NT2/D1 (cell line): ENCODE data around the gene PIK3C3.
"Not testable (repeated sequence)": the region's sequence is repeated elsewhere in the genome, so short reads cannot be mapped to it uniquely, and the experiment has no call there.

Experiments
- DNase-seq: peaks from one replicate; pipeline ENCODE4 v3.0.0-alpha.2; 2011; ENCODE audit warnings: low read depth, low spot score
- H3K27me3 ChIP-seq: 2 replicates; pipeline ENCODE4 v1.6.0; 2011; ENCODE audit warnings: mild to moderate bottlenecking; ENCODE audit not compliant: insufficient read length, insufficient read depth
- H3K36me3 ChIP-seq: 2 replicates; pipeline ENCODE4 v1.6.1; 2011; ENCODE audit warnings: mild to moderate bottlenecking, low read length, mixed read lengths; ENCODE audit not compliant: insufficient read depth, insufficient read length
- H3K4me1 ChIP-seq: 2 replicates; pipeline ENCODE4 v1.5.1; 2011; ENCODE audit not compliant: insufficient read depth, insufficient read length
- H3K4me3 ChIP-seq: 2 replicates; pipeline ENCODE4 v1.5.1; 2011; ENCODE audit warnings: low read depth; ENCODE audit not compliant: insufficient read length
- H3K9ac ChIP-seq: 2 replicates; pipeline ENCODE4 v1.6.0; 2011; ENCODE audit warnings: low read depth; ENCODE audit not compliant: insufficient read length
- H3K9me3 ChIP-seq: 2 replicates; pipeline ENCODE4 v1.5.1; 2011; ENCODE audit warnings: mild to moderate bottlenecking, low read length; ENCODE audit not compliant: insufficient read depth
- SUZ12 ChIP-seq: IDR thresholded peaks from 2 replicates; pipeline ENCODE4 v1.6.1; 2011; ENCODE audit not compliant: insufficient read length, insufficient read depth; ENCODE audit errors: extremely low read depth
- YY1 ChIP-seq: IDR thresholded peaks from 2 replicates; pipeline ENCODE4 v1.6.1; 2011; ENCODE audit not compliant: insufficient read length, insufficient read depth
- ZNF274 ChIP-seq: IDR thresholded peaks from 2 replicates; pipeline ENCODE4 v1.6.1; 2011; ENCODE audit warnings: mild to moderate bottlenecking, low read depth, low read length

PIK3C3 gene

GRCh38 chr18:42033137-42033810 is 78.2 kb downstream of the PIK3C3 start:
- DNase-seq, result no peak
- no peak for TF ChIP-seq ZNF274
- TF ChIP-seq SUZ12, result no peak
- H3K36me3 ChIP-seq, result peaks cover 43% of the 10 kb centered on the region
- H3K9ac ChIP-seq, result no peak overlapping the region
- no peaks in the 10 kb centered on the region for H3K27me3 ChIP-seq
- no peak overlapping the region for H3K4me3 ChIP-seq
- H3K9me3 ChIP-seq, result no peaks in the 10 kb centered on the region
- no peaks in the 10 kb centered on the region for H3K4me1 ChIP-seq

- H3K36me3 ChIP-seq, result peaks cover 29% of the 10 kb centered on the region
- H3K9me3 ChIP-seq, result no peaks in the 10 kb centered on the region
Observed at GRCh38 chr18:42038936-42039335, 83.9 kb downstream of the PIK3C3 start.

GRCh38 chr18:42039396-42039795 is 84.4 kb downstream of the PIK3C3 start:
- H3K4me3 ChIP-seq, result no peak overlapping the region
- no peak for TF ChIP-seq ZNF274
- no peak for TF ChIP-seq SUZ12
- TF ChIP-seq YY1, result no peak
- H3K27me3 ChIP-seq, result no peaks in the 10 kb centered on the region
- no peaks in the 10 kb centered on the region for H3K4me1 ChIP-seq
- no peak for DNase-seq
- peaks cover 28% of the 10 kb centered on the region for H3K36me3 ChIP-seq
- no peak overlapping the region for H3K9ac ChIP-seq
- H3K9me3 ChIP-seq, result no peaks in the 10 kb centered on the region

More at GRCh38 chr18:42038936-42039335, 83.9 kb downstream of the PIK3C3 start:
- H3K27me3 ChIP-seq, result no peaks in the 10 kb centered on the region
- H3K9ac ChIP-seq, result no peak overlapping the region
- DNase-seq, result no peak
- no peaks in the 10 kb centered on the region for H3K4me1 ChIP-seq
- H3K4me3 ChIP-seq, result no peak overlapping the region
- no peak for TF ChIP-seq SUZ12
- TF ChIP-seq YY1, result no peak
- TF ChIP-seq ZNF274, result no peak

GRCh38 chr18:42041793-42042192 is 86.8 kb downstream of the PIK3C3 start:
- no peaks in the 10 kb centered on the region for H3K27me3 ChIP-seq
- H3K36me3 ChIP-seq, result peaks cover 20% of the 10 kb centered on the region
- H3K4me1 ChIP-seq, result no peaks in the 10 kb centered on the region
- H3K9ac ChIP-seq, result no peak overlapping the region
- H3K9me3 ChIP-seq, result no peaks in the 10 kb centered on the region
- no peak overlapping the region for H3K4me3 ChIP-seq
- DNase-seq, result no peak
- no peak for TF ChIP-seq ZNF274
- TF ChIP-seq YY1, result no peak
- no peak for TF ChIP-seq SUZ12

GRCh38 chr18:42045346-42045745 is 90.3 kb downstream of the PIK3C3 start:
- no peaks in the 10 kb centered on the region for H3K27me3 ChIP-seq
- peaks cover 19% of the 10 kb centered on the region for H3K36me3 ChIP-seq
- no peak overlapping the region for H3K4me3 ChIP-seq
- no peak for TF ChIP-seq SUZ12
- TF ChIP-seq YY1, result no peak
- TF ChIP-seq ZNF274, result no peak
- H3K9ac ChIP-seq, result no peak overlapping the region
- no peak for DNase-seq
- H3K4me1 ChIP-seq, result no peaks in the 10 kb centered on the region
- no peaks in the 10 kb centered on the region for H3K9me3 ChIP-seq

- DNase-seq, result no peak
- Histone ChIP-seq H3K27me3 (no peaks in the 10 kb centered on the region), H3K36me3 (peaks cover 11% of the 10 kb centered on the region), H3K4me3 (no peak overlapping the region), H3K4me1 (no peaks in the 10 kb centered on the region), H3K9me3 (no peaks in the 10 kb centered on the region), H3K9ac (no peak overlapping the region)
- TF ChIP-seq SUZ12 (no peak), ZNF274 (no peak), YY1 (no peak)
Observed at GRCh38 chr18:42047721-42048120, 92.7 kb downstream of the PIK3C3 start.

- TF ChIP-seq SUZ12, result no peak
- no peak for TF ChIP-seq ZNF274
- TF ChIP-seq YY1, result no peak
- no peaks in the 10 kb centered on the region for H3K9me3 ChIP-seq
- no peaks in the 10 kb centered on the region for H3K4me1 ChIP-seq
- H3K4me3 ChIP-seq, result no peak overlapping the region
- no peaks in the 10 kb centered on the region for H3K27me3 ChIP-seq
- no peak overlapping the region for H3K9ac ChIP-seq
- no peak for DNase-seq
- peaks cover 11% of the 10 kb centered on the region for H3K36me3 ChIP-seq
Observed at GRCh38 chr18:42048158-42048557, 93.1 kb downstream of the PIK3C3 start.

- DNase-seq, H3K36me3 ChIP-seq, H3K9ac ChIP-seq, H3K4me3 ChIP-seq, H3K4me1 ChIP-seq, H3K9me3 ChIP-seq, H3K27me3 ChIP-seq: not testable (repeated sequence)
Observed at GRCh38 chr18:42049536-42049935, 94.5 kb downstream of the PIK3C3 start.
